Body of pancreas (tissue), 2 donors: ENCODE data around the gene EXT2. TPM values are rescaled to one million over a fixed set of nuclear protein-coding genes. Genes with fewer than 3 reads are reported as not detected.

Source experiments
- total RNA-seq, 2 donors: library from RNA; depleted of rRNA; stranded (reverse); fragments of >200 nt; gene quantifications; one replicate each; pipeline ENCODE4 v1.1.0, GENCODE V29; 2016

Gene EXT2
- total RNA-seq, 2 donors from 2014 or later = 21.4 to 34.2 TPM

Other genes with a start within 250 kb of the EXT2 start
- 10 to 100 TPM; 29.3 to 30.0 TPM for gene ALKBH3, start 214.8 kb upstream of the EXT2 start, total RNA-seq
- 100 to 1,000 TPM in 1 of 2 donors, 10 to 100 TPM in 1; 64.9 to 184 TPM for gene C11orf96, start 153.0 kb upstream of the EXT2 start, total RNA-seq
- not detected for gene ACCSL, start 47.7 kb upstream of the EXT2 start, total RNA-seq
- 10 to 100 TPM; 14.3 to 64.9 TPM for gene ACCS, start 29.4 kb upstream of the EXT2 start, total RNA-seq
- gene ALX4, start 214.5 kb downstream of the EXT2 start, total RNA-seq = not detected